DOHH2 (cell line): Measurements from ENCODE around the gene FILIP1L.

Experiments used
- H3F3A ChIP-seq: fragments of 200-600 bp; sonication (generic), shearing (Covaris generic); 2 replicates; pipeline ENCODE4 v1.6.0; 2016; ENCODE audit warnings: antibody characterized with exemption, mild to moderate bottlenecking; ENCODE audit not compliant: control insufficient read depth, insufficient read depth
- H3K27ac ChIP-seq: fragments of 200-600 bp; sonication (generic); 2 replicates; pipeline ENCODE4 v1.5.1; 2014; ENCODE audit warnings: low read depth, mild to moderate bottlenecking, low read length, moderate library complexity
- H3K27me3 ChIP-seq: fragments of 200-600 bp; sonication (generic); 2 replicates; pipeline ENCODE4 v1.6.1; 2014; ENCODE audit warnings: mild to moderate bottlenecking, low read length, mixed read lengths; ENCODE audit not compliant: control insufficient read depth
- H3K36me3 ChIP-seq: fragments of 200-600 bp; sonication (generic); 2 replicates; pipeline ENCODE4 v1.6.1; 2014; ENCODE audit warnings: mild to moderate bottlenecking, low read length, moderate library complexity, mixed read lengths; ENCODE audit not compliant: control insufficient read depth
- H3K4me1 ChIP-seq: fragments of 200-600 bp; sonication (generic); 2 replicates; pipeline ENCODE4 v1.6.1; 2014; ENCODE audit warnings: mild to moderate bottlenecking, low read length, mixed read lengths; ENCODE audit not compliant: control insufficient read depth
- H3K4me2 ChIP-seq: fragments of 200-600 bp; sonication (generic); 2 replicates; pipeline ENCODE4 v1.6.0; 2014; ENCODE audit warnings: mild to moderate bottlenecking, low read length, moderate library complexity
- H3K4me3 ChIP-seq: fragments of 200-600 bp; sonication (generic); 2 replicates; pipeline ENCODE4 v1.5.1; 2014; ENCODE audit warnings: mild to moderate bottlenecking, low read length, mixed read lengths
- H3K79me2 ChIP-seq: fragments of 200-600 bp; sonication (generic); 2 replicates; pipeline ENCODE4 v1.6.1; 2014; ENCODE audit warnings: mild to moderate bottlenecking, low read length, mixed read lengths; ENCODE audit not compliant: control insufficient read depth
- H3K9me2 ChIP-seq: fragments of 200-600 bp; sonication (generic); replicated peaks from 2 replicates; pipeline ENCODE4 v1.6.1; 2014; ENCODE audit warnings: mild to moderate bottlenecking, low read length, mixed read lengths; ENCODE audit not compliant: control insufficient read depth
- H3K9me3 ChIP-seq: fragments of 200-600 bp; sonication (generic); 2 replicates; pipeline ENCODE4 v1.6.1; 2014; ENCODE audit warnings: antibody characterized with exemption, low read length, mixed read lengths; ENCODE audit not compliant: control insufficient read depth, insufficient read depth
- H4K20me1 ChIP-seq: fragments of 200-600 bp; sonication (generic); 2 replicates; pipeline ENCODE4 v1.6.0; 2014; ENCODE audit warnings: low read depth, mild to moderate bottlenecking, antibody characterized with exemption, low read length, moderate library complexity; ENCODE audit not compliant: control insufficient read depth, insufficient read depth
- CTCF ChIP-seq: fragments of 200-600 bp; sonication (generic); IDR thresholded peaks from one replicate; pipeline ENCODE4 v1.5.1; 2014; ENCODE audit warnings: antibody characterized with exemption, mild to moderate bottlenecking, low read depth, low read length; ENCODE audit not compliant: poor library complexity, severe bottlenecking
- EZH2phosphoT487 ChIP-seq: fragments of 200-600 bp; sonication (generic); IDR thresholded peaks from 2 replicates; pipeline ENCODE4 v1.6.1; 2017; ENCODE audit warnings: borderline replicate concordance, mild to moderate bottlenecking, antibody characterized with exemption, low read length, moderate library complexity, mixed read lengths

Gene FILIP1L

GRCh38 chr3:99970198-99970597 lies 144.1 kb downstream of the FILIP1L start:
- no peak for TF ChIP-seq EZH2phosphoT487
- TF ChIP-seq CTCF, result no peak
- Histone ChIP-seq H3K27me3 (no peaks in the 10 kb centered on the region), H3K4me2 (no peak overlapping the region)

GRCh38 chr3:99969136-99969535 lies 145.2 kb downstream of the FILIP1L start:
- Histone ChIP-seq H3K36me3 (no peaks in the 10 kb centered on the region), H3K4me3 (no peak overlapping the region), H3K9me2 (no peaks in the 10 kb centered on the region), H4K20me1 (no peaks in the 10 kb centered on the region), H3K9me3 (no peaks in the 10 kb centered on the region), H3K27ac (no peak overlapping the region), H3F3A (no peaks in the 10 kb centered on the region), H3K4me1 (no peaks in the 10 kb centered on the region), H3K4me2 (no peak overlapping the region), H3K27me3 (no peaks in the 10 kb centered on the region), H3K79me2 (no peaks in the 10 kb centered on the region)
- TF ChIP-seq EZH2phosphoT487, result no peak
- TF ChIP-seq CTCF, result no peak

More at GRCh38 chr3:99970198-99970597, 144.1 kb downstream of the FILIP1L start:
- no peaks in the 10 kb centered on the region for H3K36me3 ChIP-seq
- H3K4me1 ChIP-seq, result no peaks in the 10 kb centered on the region
- no peaks in the 10 kb centered on the region for H3K9me2 ChIP-seq
- H4K20me1 ChIP-seq, result no peaks in the 10 kb centered on the region
- no peak overlapping the region for H3K4me3 ChIP-seq
- H3F3A ChIP-seq, result no peaks in the 10 kb centered on the region
- H3K79me2 ChIP-seq, result no peaks in the 10 kb centered on the region
- H3K27ac ChIP-seq, result no peak overlapping the region
- no peaks in the 10 kb centered on the region for H3K9me3 ChIP-seq

- no peaks in the 10 kb centered on the region for H4K20me1 ChIP-seq
- no peaks in the 10 kb centered on the region for H3K79me2 ChIP-seq
- no peaks in the 10 kb centered on the region for H3F3A ChIP-seq
- H3K9me2 ChIP-seq, result no peaks in the 10 kb centered on the region
- H3K36me3 ChIP-seq, result no peaks in the 10 kb centered on the region
- no peaks in the 10 kb centered on the region for H3K9me3 ChIP-seq
- no peaks in the 10 kb centered on the region for H3K4me1 ChIP-seq
- no peaks in the 10 kb centered on the region for H3K27me3 ChIP-seq
- no peak overlapping the region for H3K27ac ChIP-seq
- no peak for TF ChIP-seq EZH2phosphoT487
- no peak for TF ChIP-seq CTCF
- H3K4me2 ChIP-seq, result no peak overlapping the region
- no peak overlapping the region for H3K4me3 ChIP-seq
Observed at GRCh38 chr3:99967796-99968195, 146.5 kb downstream of the FILIP1L start.
